HG03159 (cell line): Measurements from ENCODE around the gene HES4.

Source experiments
- ATAC-seq: cut with Tn5 transposase; IDR thresholded peaks from one replicate; pipeline ENCODE4 v1.9.1; 2021; ENCODE audit warnings: mild to moderate bottlenecking, moderate library complexity; ENCODE audit not compliant: unreplicated experiment

Gene HES4

DNA sequence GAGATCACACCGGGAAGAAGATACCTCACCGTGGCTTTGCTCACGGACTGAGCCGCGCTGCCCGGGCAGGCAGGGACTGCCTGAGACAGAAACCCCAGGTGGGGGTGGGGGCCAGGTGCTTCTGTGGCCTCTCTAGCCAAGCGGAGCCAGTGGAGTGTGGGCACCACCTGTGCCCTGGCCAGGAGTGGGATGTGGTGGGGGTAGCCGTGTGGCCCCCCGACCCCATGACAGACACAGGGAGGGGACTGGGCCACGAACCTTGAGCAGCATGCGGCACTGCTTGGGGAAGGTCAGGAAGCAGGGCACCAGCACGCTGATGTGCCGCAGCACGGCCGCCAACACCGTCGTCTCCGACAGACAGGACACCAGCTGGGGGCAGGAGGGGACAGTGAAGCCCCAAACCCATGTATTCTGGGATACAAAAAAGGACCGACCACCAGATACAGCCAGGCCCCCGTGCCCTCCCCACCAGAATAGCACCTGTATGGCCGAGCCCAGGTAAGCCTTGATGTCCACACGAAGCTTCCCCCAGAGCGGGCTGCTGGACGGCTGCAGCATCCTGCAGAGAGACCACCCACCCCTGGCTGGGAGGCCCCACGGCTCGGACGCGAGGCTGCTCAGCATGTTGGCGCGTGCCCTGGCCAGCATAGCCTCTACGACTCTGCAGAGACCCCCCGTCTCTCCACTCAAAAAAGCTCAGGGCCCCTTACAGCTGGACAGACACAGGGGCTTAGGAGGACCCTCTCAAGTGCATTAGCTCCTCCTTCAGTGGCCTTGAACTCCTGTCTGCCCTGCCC is 46.2 kb downstream of the HES4 start:
- no peak for ATAC-seq

DNA sequence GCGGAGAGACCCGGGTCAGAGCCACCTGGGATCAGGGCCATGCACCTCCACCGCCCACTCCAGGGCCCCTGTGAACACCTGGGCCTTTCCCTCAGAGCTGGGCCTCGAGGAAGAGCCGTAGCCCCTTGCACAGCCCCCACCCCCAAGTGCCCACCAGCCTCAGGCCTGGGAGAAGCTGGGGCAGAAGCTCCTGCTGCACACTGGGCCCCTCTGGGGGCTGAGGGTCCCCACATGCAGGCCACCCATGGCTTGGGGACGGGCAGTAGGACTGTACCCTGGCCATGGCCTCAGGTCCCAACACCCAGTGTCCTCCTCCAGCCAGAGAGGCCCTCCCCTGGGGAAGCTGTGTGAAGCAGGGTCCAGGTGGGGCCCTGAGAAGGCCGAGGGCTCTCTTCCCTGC is 47.3 kb downstream of the HES4 start:
- no peak for ATAC-seq

DNA sequence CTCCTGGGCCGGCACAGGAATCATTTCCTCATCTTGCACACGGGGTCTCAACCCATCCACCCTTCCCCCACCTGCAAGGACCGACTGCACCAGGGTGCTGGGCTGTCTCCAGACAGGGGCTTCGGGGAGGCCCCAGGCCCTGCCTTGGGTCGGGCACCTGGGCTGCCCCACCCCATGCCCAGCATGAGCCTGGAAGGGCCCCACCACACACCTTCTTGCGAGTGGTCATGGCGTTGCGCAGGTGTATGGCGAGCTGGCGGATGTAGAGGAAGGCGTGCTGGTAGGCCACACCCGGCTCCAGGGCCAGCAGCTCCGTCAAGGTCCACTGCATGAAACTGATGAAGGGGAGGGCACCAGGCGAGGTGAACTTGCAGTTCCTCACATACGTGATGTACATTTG is 47.7 kb downstream of the HES4 start:
- no peak for ATAC-seq

DNA sequence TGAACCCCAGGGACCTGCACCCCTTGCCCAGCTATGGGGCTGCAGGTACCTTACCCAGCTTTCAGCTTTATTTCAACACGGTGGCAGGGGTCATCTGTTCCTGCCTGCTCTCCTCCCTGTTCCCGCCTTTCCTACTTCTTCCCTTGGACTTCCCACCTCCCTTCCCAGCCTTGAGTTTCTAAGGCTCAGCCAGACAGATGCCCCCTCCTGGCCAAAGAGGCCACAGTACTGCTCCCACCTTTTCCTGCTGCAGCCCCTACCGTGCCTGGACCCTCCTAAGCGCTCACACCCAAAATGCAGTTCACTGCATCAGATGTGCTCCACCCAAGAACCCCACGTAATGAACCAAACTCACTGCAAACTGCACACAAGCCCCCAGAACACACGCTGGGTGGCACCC is 48.5 kb downstream of the HES4 start:
- no peak for ATAC-seq

DNA sequence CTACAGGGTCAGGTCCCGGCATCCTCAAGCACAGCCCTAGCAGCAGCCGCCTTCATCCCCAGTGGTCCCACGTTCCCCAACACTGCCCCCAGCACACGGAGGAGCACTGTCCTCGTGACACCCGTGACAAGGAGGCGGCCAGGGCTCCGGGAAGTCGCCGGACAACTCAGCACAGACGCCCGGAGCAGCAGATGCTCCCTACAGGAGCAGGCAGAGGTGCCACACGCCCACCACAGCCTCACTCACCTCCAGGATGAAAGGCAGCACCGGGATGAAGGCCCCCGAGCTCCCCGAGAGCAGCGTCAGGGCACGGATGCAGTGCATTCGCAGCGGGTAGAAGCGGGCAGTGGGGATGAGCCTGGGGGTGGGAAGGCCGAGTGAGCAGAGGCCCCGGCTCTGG is 49.0 kb downstream of the HES4 start:
- ATAC-seq, result no peak

DNA sequence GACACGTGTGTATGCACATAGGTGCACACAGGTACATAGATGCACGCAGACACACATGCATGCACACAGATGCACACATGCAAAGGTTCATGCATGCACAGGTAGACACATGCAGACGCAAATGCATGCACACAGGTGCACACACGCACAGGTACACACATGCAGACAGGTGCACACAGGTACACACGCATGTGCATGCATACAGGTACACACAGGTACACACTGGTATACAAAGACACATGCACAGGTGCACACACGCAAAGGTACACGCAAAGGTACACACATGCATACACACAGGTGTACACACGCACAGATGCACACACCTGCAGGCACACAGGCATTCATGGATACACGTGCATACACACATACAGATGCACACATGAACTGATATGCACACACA is 49.6 kb downstream of the HES4 start:
- ATAC-seq, result no peak
